OCI-LY7 (cell line): ENCODE results near the gene ZHX3. TPM values are rescaled to one million over a fixed set of nuclear protein-coding genes. Genes with fewer than 3 reads are reported as not detected.

Experiments
- BruUV-seq: library from RNA; stranded (reverse); fragments of 400-500 nt; replicated peaks from 2 replicates; lab custom pipeline; 2021; lab: Mats Ljungman, UMichigan
- CTCF ChIA-PET: fragments of 300-600 bp; sonication (Branson Sonifier 250); formaldehyde crosslinking; loops from one replicate; lab custom pipeline; 2022; ENCODE audit warnings: antibody characterized with exemption; ENCODE audit not compliant: unreplicated experiment; lab: Charles Lee
- POLR2A ChIA-PET: fragments of 300-600 bp; sonication (Branson Sonifier 250); formaldehyde crosslinking; loops from one replicate; lab custom pipeline; 2022; ENCODE audit warnings: antibody characterized with exemption; lab: Charles Lee
- DNase-seq: peaks from one replicate; pipeline ENCODE4 v3.0.0-alpha.2; 2015; ENCODE audit warnings: low spot score
- H2AFZ ChIP-seq: fragments of 200-600 bp; sonication (generic), shearing (Covaris generic); 2 replicates; pipeline ENCODE4 v1.6.1; 2014; ENCODE audit warnings: mild to moderate bottlenecking, antibody characterized with exemption, low read length, moderate library complexity
- H3K27ac ChIP-seq: fragments of 200-600 bp; sonication (generic); 2 replicates; pipeline ENCODE4 v1.5.1; 2014; ENCODE audit warnings: mixed run types, low read depth, mild to moderate bottlenecking, moderate library complexity, low read length, inconsistent platforms; ENCODE audit not compliant: poor library complexity, severe bottlenecking
- H3K36me3 ChIP-seq: fragments of 200-600 bp; sonication (generic); 2 replicates; pipeline ENCODE4 v1.6.1; 2014; ENCODE audit warnings: mild to moderate bottlenecking, antibody characterized with exemption, low read length, moderate library complexity, mixed read lengths; ENCODE audit not compliant: insufficient read depth
- H3K4me1 ChIP-seq: fragments of 200-600 bp; sonication (generic); 2 replicates; pipeline ENCODE4 v1.5.1; 2014; ENCODE audit warnings: mild to moderate bottlenecking, low read length; ENCODE audit not compliant: insufficient read depth, poor library complexity, severe bottlenecking
- H3K4me2 ChIP-seq: fragments of 200-600 bp; sonication (generic); 2 replicates; pipeline ENCODE4 v1.6.1; 2014; ENCODE audit warnings: mild to moderate bottlenecking, low read length
- H3K4me3 ChIP-seq: fragments of 200-600 bp; sonication (generic); 2 replicates; pipeline ENCODE4 v1.5.1; 2014; ENCODE audit warnings: mild to moderate bottlenecking, low read depth, low read length; ENCODE audit not compliant: poor library complexity, severe bottlenecking
- H3K79me2 ChIP-seq: fragments of 200-600 bp; sonication (generic); 2 replicates; pipeline ENCODE4 v1.6.1; 2016; ENCODE audit warnings: low read depth, mild to moderate bottlenecking, low read length, moderate library complexity, mixed read lengths; ENCODE audit not compliant: insufficient read depth
- H3K9me2 ChIP-seq: fragments of 200-600 bp; sonication (generic); 2 replicates; pipeline ENCODE4 v1.6.1; 2016; ENCODE audit warnings: mild to moderate bottlenecking, low read length, mixed read lengths; ENCODE audit not compliant: insufficient read depth
- H3K9me3 ChIP-seq: fragments of 200-600 bp; sonication (generic); 2 replicates; pipeline ENCODE4 v1.6.1; 2014; ENCODE audit warnings: mild to moderate bottlenecking, mixed run types, low read length, mixed read lengths
- H4K20me1 ChIP-seq: fragments of 200-600 bp; sonication (generic); 2 replicates; pipeline ENCODE4 v1.6.1; 2014; ENCODE audit warnings: mild to moderate bottlenecking, antibody characterized with exemption, low read length, moderate library complexity, mixed read lengths; ENCODE audit not compliant: insufficient read depth
- EZH2phosphoT487 ChIP-seq: fragments of 200-600 bp; sonication (generic); IDR thresholded peaks from 2 replicates; pipeline ENCODE4 v1.6.1; 2018; ENCODE audit warnings: low read depth, borderline replicate concordance, mild to moderate bottlenecking, mixed run types, antibody characterized with exemption, low read length, moderate library complexity, mixed read lengths
- intact Hi-C: fragments of 100-400 bp; cut with micrococcal nuclease; formaldehyde crosslinking; loops from one replicate; pipeline ENCODE4 v1.10.0; 2022; ENCODE audit not compliant: unreplicated experiment
- total RNA-seq, 2 experiments: library from RNA; depleted of rRNA in 1 of 2; stranded (reverse); fragments of >200 nt in 1 of 2; shearing (Covaris generic) in 1 of 2; gene quantifications; 2 replicates each; pipeline ENCODE4 v1.2.3, GENCODE V29; 2014 to 2022
- TF ChIP-seq, protein P1 (sequence below): fragments of 200-600 bp; sonication (generic); conservative IDR thresholded peaks from 2 replicates; pipeline ENCODE4 v1.5.1; 2014; ENCODE audit warnings: mild to moderate bottlenecking, antibody characterized with exemption, low read length, moderate library complexity, mixed read lengths

ZHX3 gene
- total RNA-seq, 2 experiments from 2014 or later, result 5.8 to 16.9 TPM

DNA sequence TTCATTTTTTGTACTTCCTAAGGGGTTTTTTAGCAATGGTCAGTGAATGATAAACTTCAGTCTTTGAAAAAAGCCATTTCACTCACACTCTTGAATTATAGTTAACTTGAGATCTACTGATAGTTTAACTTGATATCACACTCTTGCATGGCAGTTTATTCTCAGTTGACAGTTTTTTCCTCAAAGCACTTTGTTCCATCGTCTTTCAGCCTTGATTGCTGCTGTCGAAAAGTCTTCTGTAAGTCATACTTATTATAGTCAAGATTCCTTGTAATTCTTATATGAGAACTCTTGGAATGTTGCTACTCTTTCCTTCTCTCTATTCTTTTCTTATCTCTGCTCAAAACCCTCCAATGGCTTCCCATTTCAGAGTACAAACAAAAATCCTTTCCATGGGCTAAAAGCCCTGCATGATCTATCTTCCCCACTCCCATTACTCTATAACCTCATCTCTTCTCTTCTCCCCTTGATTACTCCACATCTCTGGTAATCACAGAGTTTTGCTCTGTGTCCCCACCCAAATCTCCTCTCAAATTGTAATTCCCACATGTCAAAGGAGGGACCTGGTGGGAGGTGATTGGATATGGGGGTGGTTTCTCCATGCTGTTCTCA is 31.2 kb downstream of the ZHX3 start:
- H3K36me3 ChIP-seq, result no peaks in the 10 kb centered on the region
- ChIA-PET POLR2A (no interaction called here), CTCF (no interaction called here)
- no peaks in the 10 kb centered on the region for H3K9me3 ChIP-seq
- no peak for DNase-seq
- intact Hi-C loops, result no loop called here
- no peak overlapping the region for H3K27ac ChIP-seq
- H3K4me2 ChIP-seq, result no peak overlapping the region
- no peak overlapping the region for H2AFZ ChIP-seq
- H3K79me2 ChIP-seq, result no peaks in the 10 kb centered on the region
- H3K4me1 ChIP-seq, result no peaks in the 10 kb centered on the region
- TF ChIP-seq, protein P1, sequence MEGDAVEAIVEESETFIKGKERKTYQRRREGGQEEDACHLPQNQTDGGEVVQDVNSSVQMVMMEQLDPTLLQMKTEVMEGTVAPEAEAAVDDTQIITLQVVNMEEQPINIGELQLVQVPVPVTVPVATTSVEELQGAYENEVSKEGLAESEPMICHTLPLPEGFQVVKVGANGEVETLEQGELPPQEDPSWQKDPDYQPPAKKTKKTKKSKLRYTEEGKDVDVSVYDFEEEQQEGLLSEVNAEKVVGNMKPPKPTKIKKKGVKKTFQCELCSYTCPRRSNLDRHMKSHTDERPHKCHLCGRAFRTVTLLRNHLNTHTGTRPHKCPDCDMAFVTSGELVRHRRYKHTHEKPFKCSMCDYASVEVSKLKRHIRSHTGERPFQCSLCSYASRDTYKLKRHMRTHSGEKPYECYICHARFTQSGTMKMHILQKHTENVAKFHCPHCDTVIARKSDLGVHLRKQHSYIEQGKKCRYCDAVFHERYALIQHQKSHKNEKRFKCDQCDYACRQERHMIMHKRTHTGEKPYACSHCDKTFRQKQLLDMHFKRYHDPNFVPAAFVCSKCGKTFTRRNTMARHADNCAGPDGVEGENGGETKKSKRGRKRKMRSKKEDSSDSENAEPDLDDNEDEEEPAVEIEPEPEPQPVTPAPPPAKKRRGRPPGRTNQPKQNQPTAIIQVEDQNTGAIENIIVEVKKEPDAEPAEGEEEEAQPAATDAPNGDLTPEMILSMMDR, result no peak
- no peak for TF ChIP-seq EZH2phosphoT487
- no TSS peak for BruUV-seq
- no peaks in the 10 kb centered on the region for H3K9me2 ChIP-seq
- no peak overlapping the region for H3K4me3 ChIP-seq
- no peaks in the 10 kb centered on the region for H4K20me1 ChIP-seq

GRCh38 chr20:41279546-41280225 is 37.8 kb downstream of the ZHX3 start:
- Histone ChIP-seq H2AFZ (no peak overlapping the region), H3K4me3 (no peak overlapping the region), H3K9me2 (no peaks in the 10 kb centered on the region), H3K9me3 (no peaks in the 10 kb centered on the region), H3K4me2 (no peak overlapping the region), H3K36me3 (no peaks in the 10 kb centered on the region), H3K79me2 (no peaks in the 10 kb centered on the region), H4K20me1 (no peaks in the 10 kb centered on the region), H3K27ac (no peak overlapping the region), H3K4me1 (no peaks in the 10 kb centered on the region)
- intact Hi-C loops, result no loop called here
- no peak for TF ChIP-seq EZH2phosphoT487
- TF ChIP-seq, protein P1, result no peak
- POLR2A ChIA-PET, result interaction anchor here (0.7 kb wide), 1 partner anchor 342 kb away, joined by 4 read pairs; no protein-coding TSS in a partner anchor
- BruUV-seq, result no TSS peak
- no peak for DNase-seq
- CTCF ChIA-PET, result no interaction called here

GRCh38 chr20:41278936-41279335 is 38.6 kb downstream of the ZHX3 start:
- POLR2A ChIA-PET, result interaction anchor here (0.7 kb wide), 1 partner anchor 341 kb away, joined by 4 read pairs; no protein-coding TSS in a partner anchor

More at GRCh38 chr20:41278936-41279335, 38.6 kb downstream of the ZHX3 start:
- no peak for DNase-seq
- no peak overlapping the region for H3K4me3 ChIP-seq
- no peaks in the 10 kb centered on the region for H3K79me2 ChIP-seq
- no peak overlapping the region for H3K4me2 ChIP-seq
- no peak overlapping the region for H3K27ac ChIP-seq
- H4K20me1 ChIP-seq, result no peaks in the 10 kb centered on the region
- H2AFZ ChIP-seq, result no peak overlapping the region
- intact Hi-C loops, result no loop called here
- CTCF ChIA-PET, result no interaction called here
- BruUV-seq, result no TSS peak
- no peaks in the 10 kb centered on the region for H3K9me2 ChIP-seq
- no peaks in the 10 kb centered on the region for H3K4me1 ChIP-seq
- H3K36me3 ChIP-seq, result no peaks in the 10 kb centered on the region
- no peaks in the 10 kb centered on the region for H3K9me3 ChIP-seq
- no peak for TF ChIP-seq EZH2phosphoT487
- TF ChIP-seq, protein P1, result no peak
